SK-N-SH treated with all-trans-retinoic acid at 6 μM for 48 hours (cell line): ENCODE measurements around the gene PNPLA3.

Experiments used
- ATAC-seq: fragments of 200-7000 bp; cut with Tn5 transposase; 3 replicates; pipeline ENCODE4 v1.9.1; 2020; ENCODE audit warnings: mild to moderate bottlenecking, moderate library complexity
- ARNTL ChIP-seq: fragments of 450-650 bp; formaldehyde crosslinking; IDR thresholded peaks from 2 replicates; pipeline ENCODE4 v1.5.0; 2020; ENCODE audit warnings: low read depth, mild to moderate bottlenecking, moderate library complexity, borderline replicate concordance
- BACH2 ChIP-seq: fragments of 250-450 bp; sonication (Bioruptor Pico); IDR thresholded peaks from 2 replicates; pipeline ENCODE4 v1.9.0; 2021; ENCODE audit warnings: mild to moderate bottlenecking, borderline replicate concordance
- CREB5 ChIP-seq: fragments of 250-450 bp; sonication (Bioruptor Pico); IDR thresholded peaks from 2 replicates; pipeline ENCODE4 v1.5.1; 2020; ENCODE audit warnings: low read depth, mild to moderate bottlenecking, moderate library complexity
- CSRNP3 ChIP-seq: fragments of 250-450 bp; sonication (Bioruptor Pico); IDR thresholded peaks from 2 replicates; pipeline ENCODE4 v1.5.1; 2021; ENCODE audit warnings: mild to moderate bottlenecking, moderate library complexity
- ESRRG ChIP-seq: fragments of 250-450 bp; sonication (Bioruptor Pico); IDR thresholded peaks from 2 replicates; pipeline ENCODE4 v1.6.1; 2021; ENCODE audit warnings: mild to moderate bottlenecking
- GLIS3 ChIP-seq: fragments of 250-450 bp; sonication (Bioruptor Pico); IDR thresholded peaks from 2 replicates; pipeline ENCODE4 v1.5.0; 2020; ENCODE audit warnings: mild to moderate bottlenecking, moderate library complexity
- OSR1 ChIP-seq: fragments of 250-450 bp; sonication (Bioruptor Pico); IDR thresholded peaks from 2 replicates; pipeline ENCODE4 v1.8.0; 2022; ENCODE audit warnings: moderate library complexity, mild to moderate bottlenecking, inconsistent platforms
- PATZ1 ChIP-seq: fragments of 250-450 bp; sonication (Bioruptor Pico); IDR thresholded peaks from 2 replicates; pipeline ENCODE4 v1.8.0; 2020; ENCODE audit warnings: mild to moderate bottlenecking, moderate library complexity, borderline replicate concordance
- POU6F1 ChIP-seq: fragments of 250-450 bp; sonication (Bioruptor Pico); IDR thresholded peaks from 2 replicates; pipeline ENCODE4 v1.8.0; 2021; ENCODE audit warnings: low read depth, mild to moderate bottlenecking, moderate library complexity, borderline replicate concordance
- RARB ChIP-seq: fragments of 250-450 bp; sonication (Bioruptor Pico); IDR thresholded peaks from 2 replicates; pipeline ENCODE4 v1.8.0; 2021; ENCODE audit warnings: mild to moderate bottlenecking, moderate library complexity
- SNAI2 ChIP-seq: fragments of 250-450 bp; sonication (Bioruptor Pico); IDR thresholded peaks from 2 replicates; pipeline ENCODE4 v1.5.0; 2020; ENCODE audit warnings: mild to moderate bottlenecking, moderate library complexity
- TCF4 ChIP-seq: fragments of 250-450 bp; sonication (Bioruptor Pico); IDR thresholded peaks from 2 replicates; pipeline ENCODE4 v1.8.0; 2021; ENCODE audit warnings: mild to moderate bottlenecking, moderate library complexity, borderline replicate concordance
- TSHZ2 ChIP-seq: fragments of 250-450 bp; sonication (Bioruptor Pico); IDR thresholded peaks from 2 replicates; pipeline ENCODE4 v1.5.0; 2020; ENCODE audit warnings: mild to moderate bottlenecking, moderate library complexity
- ZC3H10 ChIP-seq: fragments of 250-450 bp; sonication (Bioruptor Pico); IDR thresholded peaks from 2 replicates; pipeline ENCODE4 v1.5.1; 2021; ENCODE audit warnings: mild to moderate bottlenecking, moderate library complexity
- ZFP3 ChIP-seq: fragments of 250-450 bp; sonication (Bioruptor Pico); IDR thresholded peaks from 2 replicates; pipeline ENCODE4 v1.5.0; 2020; ENCODE audit warnings: mild to moderate bottlenecking, moderate library complexity
- ZFP30 ChIP-seq: fragments of 450-650 bp; formaldehyde crosslinking; IDR thresholded peaks from 2 replicates; pipeline ENCODE4 v1.5.0; 2022; ENCODE audit warnings: mild to moderate bottlenecking, moderate library complexity
- ZNF565 ChIP-seq: fragments of 450-650 bp; formaldehyde crosslinking; conservative IDR thresholded peaks from 2 replicates; pipeline ENCODE4 v1.5.0; 2020; ENCODE audit warnings: low read depth, mild to moderate bottlenecking, moderate library complexity
- ZNF70 ChIP-seq: fragments of 450-650 bp; formaldehyde crosslinking; IDR thresholded peaks from 2 replicates; pipeline ENCODE4 v1.5.0; 2020; ENCODE audit warnings: mild to moderate bottlenecking, moderate library complexity

Gene PNPLA3

GRCh38 chr22:43953988-43954785 lies 30.6 kb downstream of the PNPLA3 start (continued):
- no peak for TF ChIP-seq ZC3H10 (CRISPR knock-in tag)
- no peak for TF ChIP-seq ZNF565 (CRISPR knock-in tag)
- no peak for TF ChIP-seq ESRRG

GRCh38 chr22:43955040-43955882 lies 31.7 kb downstream of the PNPLA3 start, which contains the start of gene SAMM50:
Gene SAMM50 (plus strand): TSS chr22:43955442. CDS start chr22:43955578, 136 bp downstream.
- TF ChIP-seq OSR1, result no peak
- TF ChIP-seq ZNF70 (CRISPR knock-in tag), result no peak
- no peak for TF ChIP-seq TCF4 (CRISPR knock-in tag)
- no peak for TF ChIP-seq POU6F1 (CRISPR knock-in tag)
- TF ChIP-seq ESRRG, result no peak
- no peak for TF ChIP-seq ZNF565 (CRISPR knock-in tag)
- no peak for TF ChIP-seq CREB5 (CRISPR knock-in tag)
- TF ChIP-seq PATZ1, result no peak
- no peak for TF ChIP-seq SNAI2 (CRISPR knock-in tag)
- TF ChIP-seq CSRNP3 (CRISPR knock-in tag), result no peak
- TF ChIP-seq GLIS3 (CRISPR knock-in tag), result no peak
- TF ChIP-seq TSHZ2 (CRISPR knock-in tag), result no peak
- no peak for TF ChIP-seq BACH2
- TF ChIP-seq, all 23 proteins: peak for 0
- peak; percentile 97 for ATAC-seq

- ATAC-seq, result peak; percentile 33; the same call in 2 of the 3 replicates
- no peak for TF ChIP-seq TCF4 (CRISPR knock-in tag)
- TF ChIP-seq SNAI2 (CRISPR knock-in tag), result no peak
- no peak for TF ChIP-seq ZNF565 (CRISPR knock-in tag)
- no peak for TF ChIP-seq BACH2
- TF ChIP-seq TSHZ2 (CRISPR knock-in tag), result no peak
- TF ChIP-seq ZFP3 (CRISPR knock-in tag), result no peak
- TF ChIP-seq RARB, result no peak
- TF ChIP-seq ARNTL, result no peak
- no peak for TF ChIP-seq CSRNP3 (CRISPR knock-in tag)
- TF ChIP-seq ZNF70 (CRISPR knock-in tag), result no peak
- no peak for TF ChIP-seq ZFP30 (CRISPR knock-in tag)
Observed at GRCh38 chr22:43955883-43956782, 32.5 kb downstream of the PNPLA3 start.
